Smooth muscle cell (in vitro differentiated cells): Measurements from ENCODE around the gene NFIC. TPM values are rescaled to one million over a fixed set of nuclear protein-coding genes. Genes with fewer than 3 reads are reported as not detected.

Experiments used
- DNase-seq: peaks from one replicate; lab custom pipeline; 2025; ENCODE audit not compliant: unreplicated experiment; lab: John Stamatoyannopoulos, UW
- H2AFZ ChIP-seq: fragments of 200-600 bp; sonication (generic); 2 replicates; pipeline ENCODE4 v1.6.0; 2016; ENCODE audit warnings: antibody characterized with exemption, low read depth, mild to moderate bottlenecking
- H3F3A ChIP-seq: fragments of 200-600 bp; sonication (generic); 2 replicates; pipeline ENCODE4 v1.6.0; 2017; ENCODE audit warnings: antibody characterized with exemption, low read depth
- H3K27ac ChIP-seq: fragments of 200-600 bp; sonication (generic); 2 replicates; pipeline ENCODE4 v1.5.1; 2016; ENCODE audit warnings: low read depth, mild to moderate bottlenecking
- H3K27me3 ChIP-seq: fragments of 200-600 bp; sonication (generic); 2 replicates; pipeline ENCODE4 v1.6.1; 2016; ENCODE audit warnings: low read depth, mild to moderate bottlenecking
- H3K36me3 ChIP-seq: fragments of 200-600 bp; sonication (generic); 2 replicates; pipeline ENCODE4 v1.5.1; 2016; ENCODE audit warnings: low read depth
- H3K4me1 ChIP-seq: fragments of 200-600 bp; sonication (generic); 2 replicates; pipeline ENCODE4 v1.5.1; 2016; ENCODE audit warnings: low read depth
- H3K4me2 ChIP-seq: fragments of 200-600 bp; sonication (generic); 2 replicates; pipeline ENCODE4 v1.6.0; 2016; ENCODE audit warnings: mild to moderate bottlenecking
- H3K4me3 ChIP-seq: fragments of 200-600 bp; sonication (generic); 2 replicates; pipeline ENCODE4 v1.5.1; 2016; ENCODE audit warnings: mild to moderate bottlenecking
- H3K79me2 ChIP-seq: fragments of 200-600 bp; sonication (generic); 2 replicates; pipeline ENCODE4 v1.6.0; 2016; ENCODE audit warnings: low read depth, mild to moderate bottlenecking
- H3K9ac ChIP-seq: fragments of 200-600 bp; sonication (generic); 2 replicates; pipeline ENCODE4 v1.6.0; 2016; ENCODE audit warnings: low read depth
- H3K9me3 ChIP-seq: fragments of 200-600 bp; sonication (generic); replicated peaks from 2 replicates; pipeline ENCODE4 v1.5.1; 2016; ENCODE audit warnings: low read depth
- H4K20me1 ChIP-seq: fragments of 200-600 bp; sonication (generic); 2 replicates; pipeline ENCODE4 v1.6.0; 2016; ENCODE audit warnings: low read depth
- CTCF ChIP-seq: fragments of 200-600 bp; sonication (generic); IDR thresholded peaks from 2 replicates; pipeline ENCODE4 v1.5.1; 2017; ENCODE audit warnings: borderline replicate concordance, mild to moderate bottlenecking, antibody characterized with exemption; ENCODE audit not compliant: insufficient read depth, poor library complexity, severe bottlenecking
- WGBS: methylation state at CpG from one replicate; pipeline ENCODE4 v1.1.7; 2016; ENCODE audit warnings: low lambda C conversion rate; 5-methylcytosine and 5-hydroxymethylcytosine counted together
- polyA plus RNA-seq: library from polyadenylated mRNA; unstranded; fragments of >200 nt; fragmentation: Nextera tagmentation; extraction: Ambion mirVana; gene quantifications from 2 replicates; pipeline ENCODE4 v1.2.1, GENCODE V29; 2016
- total RNA-seq: library from RNA; depleted of rRNA; stranded (reverse); fragments of >200 nt; gene quantifications from 2 replicates; pipeline ENCODE4 v1.2.3, GENCODE V29; 2014

Gene NFIC
- total and polyA plus RNA-seq, 2 experiments from 2014 or later: 7.9 to 33.2 TPM

DNA sequence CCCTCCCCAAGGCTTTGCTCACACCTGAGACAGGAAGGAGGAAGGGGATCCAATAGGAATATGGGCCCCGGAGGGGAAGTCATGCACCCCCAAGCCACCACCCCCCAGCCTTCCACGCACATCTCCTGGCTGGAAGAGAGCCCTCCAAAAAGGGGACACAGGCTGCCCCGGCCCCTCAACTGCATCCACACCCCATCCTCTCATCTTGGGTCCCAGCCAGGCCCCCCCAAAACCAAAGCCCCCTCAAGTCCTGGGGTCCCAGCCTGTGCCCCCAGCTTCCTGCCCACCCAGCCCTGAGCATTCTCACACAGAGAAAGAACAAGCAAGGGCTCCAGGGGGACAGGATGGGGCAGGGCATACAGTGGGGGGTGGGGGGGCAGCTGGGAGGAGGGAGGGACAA, 101.8 kb downstream of the NFIC start:
- H3K36me3 ChIP-seq: no peaks in the 10 kb centered on the region
- H3K79me2 ChIP-seq: no peaks in the 10 kb centered on the region
- no peak overlapping the region for H3K4me2 ChIP-seq
- no peaks in the 10 kb centered on the region for H3K27me3 ChIP-seq
- WGBS: 80% methylated on average over 2 of the region's 3 CpGs
- DNase-seq: no peak
- no peaks in the 10 kb centered on the region for H4K20me1 ChIP-seq
- no peak overlapping the region for H2AFZ ChIP-seq
- no peaks in the 10 kb centered on the region for H3F3A ChIP-seq
- no peaks in the 10 kb centered on the region for H3K9me3 ChIP-seq
- no peak overlapping the region for H3K9ac ChIP-seq
- H3K27ac ChIP-seq: no peak overlapping the region
- H3K4me3 ChIP-seq: no peak overlapping the region
- peaks cover 12% of the 10 kb centered on the region for H3K4me1 ChIP-seq
- no peak for TF ChIP-seq CTCF

GRCh38 chr19:3469638-3470499, 103.5 kb downstream of the NFIC start:
- no peak overlapping the region for H3K4me3 ChIP-seq
- no peaks in the 10 kb centered on the region for H3F3A ChIP-seq
- no peaks in the 10 kb centered on the region for H4K20me1 ChIP-seq
- WGBS: 71% methylated on average over 14 of the region's 14 CpGs
- no peaks in the 10 kb centered on the region for H3K9me3 ChIP-seq
- no peak for DNase-seq
- no peaks in the 10 kb centered on the region for H3K36me3 ChIP-seq
- no peak overlapping the region for H3K27ac ChIP-seq
- H3K4me2 ChIP-seq: no peak overlapping the region
- no peak overlapping the region for H2AFZ ChIP-seq
- H3K79me2 ChIP-seq: no peaks in the 10 kb centered on the region
- no peaks in the 10 kb centered on the region for H3K27me3 ChIP-seq
- H3K9ac ChIP-seq: no peak overlapping the region
- TF ChIP-seq CTCF: no peak
- no peaks in the 10 kb centered on the region for H3K4me1 ChIP-seq

GRCh38 chr19:3470500-3471128, 104.2 kb downstream of the NFIC start:
- 74% methylated on average over 11 of the region's 11 CpGs for WGBS
- Histone ChIP-seq H2AFZ (no peak overlapping the region), H3K4me2 (no peak overlapping the region), H3K4me3 (no peak overlapping the region), H3K4me1 (no peaks in the 10 kb centered on the region), H4K20me1 (no peaks in the 10 kb centered on the region), H3K9me3 (no peaks in the 10 kb centered on the region), H3K27me3 (no peaks in the 10 kb centered on the region), H3K9ac (no peak overlapping the region), H3F3A (no peaks in the 10 kb centered on the region), H3K27ac (no peak overlapping the region), H3K36me3 (no peaks in the 10 kb centered on the region), H3K79me2 (no peaks in the 10 kb centered on the region)
- no peak for TF ChIP-seq CTCF
- no peak for DNase-seq
